SK-N-SH treated with all-trans-retinoic acid at 6 μM for 48 hours (cell line): ENCODE data around the gene SNAPC2.

Source experiments
- ATAC-seq: fragments of 200-7000 bp; cut with Tn5 transposase; 3 replicates; pipeline ENCODE4 v1.9.1; 2020; ENCODE audit warnings: mild to moderate bottlenecking, moderate library complexity
- ARNTL ChIP-seq: fragments of 450-650 bp; formaldehyde crosslinking; IDR thresholded peaks from 2 replicates; pipeline ENCODE4 v1.5.0; 2020; ENCODE audit warnings: low read depth, mild to moderate bottlenecking, moderate library complexity, borderline replicate concordance
- BACH2 ChIP-seq: fragments of 250-450 bp; sonication (Bioruptor Pico); IDR thresholded peaks from 2 replicates; pipeline ENCODE4 v1.9.0; 2021; ENCODE audit warnings: mild to moderate bottlenecking, borderline replicate concordance
- CREB5 ChIP-seq: fragments of 250-450 bp; sonication (Bioruptor Pico); IDR thresholded peaks from 2 replicates; pipeline ENCODE4 v1.5.1; 2020; ENCODE audit warnings: low read depth, mild to moderate bottlenecking, moderate library complexity
- CSDC2 ChIP-seq: fragments of 250-450 bp; sonication (Bioruptor Pico); IDR thresholded peaks from 2 replicates; pipeline ENCODE4 v1.5.0; 2020; ENCODE audit warnings: mild to moderate bottlenecking, moderate library complexity
- ESRRG ChIP-seq: fragments of 250-450 bp; sonication (Bioruptor Pico); IDR thresholded peaks from 2 replicates; pipeline ENCODE4 v1.6.1; 2021; ENCODE audit warnings: mild to moderate bottlenecking
- GLIS3 ChIP-seq: fragments of 250-450 bp; sonication (Bioruptor Pico); IDR thresholded peaks from 2 replicates; pipeline ENCODE4 v1.5.0; 2020; ENCODE audit warnings: mild to moderate bottlenecking, moderate library complexity
- ISL1 ChIP-seq: fragments of 250-450 bp; sonication (Bioruptor Pico); IDR thresholded peaks from 2 replicates; pipeline ENCODE4 v2.1.2; 2022; ENCODE audit warnings: mild to moderate bottlenecking, moderate library complexity
- OSR1 ChIP-seq: fragments of 250-450 bp; sonication (Bioruptor Pico); IDR thresholded peaks from 2 replicates; pipeline ENCODE4 v1.8.0; 2022; ENCODE audit warnings: moderate library complexity, mild to moderate bottlenecking, inconsistent platforms
- PATZ1 ChIP-seq: fragments of 250-450 bp; sonication (Bioruptor Pico); IDR thresholded peaks from 2 replicates; pipeline ENCODE4 v1.8.0; 2020; ENCODE audit warnings: mild to moderate bottlenecking, moderate library complexity, borderline replicate concordance
- RARB ChIP-seq: fragments of 250-450 bp; sonication (Bioruptor Pico); IDR thresholded peaks from 2 replicates; pipeline ENCODE4 v1.8.0; 2021; ENCODE audit warnings: mild to moderate bottlenecking, moderate library complexity
- TCF4 ChIP-seq: fragments of 250-450 bp; sonication (Bioruptor Pico); IDR thresholded peaks from 2 replicates; pipeline ENCODE4 v1.8.0; 2021; ENCODE audit warnings: mild to moderate bottlenecking, moderate library complexity, borderline replicate concordance
- TOX ChIP-seq: fragments of 250-450 bp; sonication (Bioruptor Pico); IDR thresholded peaks from 2 replicates; pipeline ENCODE4 v1.8.0; 2021; ENCODE audit warnings: mild to moderate bottlenecking, moderate library complexity, borderline replicate concordance
- TSHZ2 ChIP-seq: fragments of 250-450 bp; sonication (Bioruptor Pico); IDR thresholded peaks from 2 replicates; pipeline ENCODE4 v1.5.0; 2020; ENCODE audit warnings: mild to moderate bottlenecking, moderate library complexity
- ZC3H10 ChIP-seq: fragments of 250-450 bp; sonication (Bioruptor Pico); IDR thresholded peaks from 2 replicates; pipeline ENCODE4 v1.5.1; 2021; ENCODE audit warnings: mild to moderate bottlenecking, moderate library complexity
- ZFP3 ChIP-seq: fragments of 250-450 bp; sonication (Bioruptor Pico); IDR thresholded peaks from 2 replicates; pipeline ENCODE4 v1.5.0; 2020; ENCODE audit warnings: mild to moderate bottlenecking, moderate library complexity
- ZFP30 ChIP-seq: fragments of 450-650 bp; formaldehyde crosslinking; IDR thresholded peaks from 2 replicates; pipeline ENCODE4 v1.5.0; 2022; ENCODE audit warnings: mild to moderate bottlenecking, moderate library complexity
- ZNF565 ChIP-seq: fragments of 450-650 bp; formaldehyde crosslinking; conservative IDR thresholded peaks from 2 replicates; pipeline ENCODE4 v1.5.0; 2020; ENCODE audit warnings: low read depth, mild to moderate bottlenecking, moderate library complexity
- ZNF70 ChIP-seq: fragments of 450-650 bp; formaldehyde crosslinking; IDR thresholded peaks from 2 replicates; pipeline ENCODE4 v1.5.0; 2020; ENCODE audit warnings: mild to moderate bottlenecking, moderate library complexity
- ZNF8 ChIP-seq: fragments of 450-650 bp; formaldehyde crosslinking; IDR thresholded peaks from 2 replicates; pipeline ENCODE4 v1.5.0; 2020; ENCODE audit warnings: mild to moderate bottlenecking, moderate library complexity
- TF ChIP-seq, protein P1 (sequence below): fragments of 250-450 bp; sonication (Bioruptor Pico); IDR thresholded peaks from 2 replicates; pipeline ENCODE4 v1.8.0; 2021; ENCODE audit warnings: low read depth, mild to moderate bottlenecking, moderate library complexity, borderline replicate concordance
- TF ChIP-seq, protein P2 (sequence below): fragments of 250-450 bp; sonication (Bioruptor Pico); IDR thresholded peaks from 2 replicates; pipeline ENCODE4 v1.5.1; 2021; ENCODE audit warnings: mild to moderate bottlenecking, moderate library complexity

Gene SNAPC2

GRCh38 chr19:7923295-7924191 is 3.4 kb downstream of the SNAPC2 start (continued):
- no peak for TF ChIP-seq CREB5 (CRISPR knock-in tag)
- TF ChIP-seq, protein P1, sequence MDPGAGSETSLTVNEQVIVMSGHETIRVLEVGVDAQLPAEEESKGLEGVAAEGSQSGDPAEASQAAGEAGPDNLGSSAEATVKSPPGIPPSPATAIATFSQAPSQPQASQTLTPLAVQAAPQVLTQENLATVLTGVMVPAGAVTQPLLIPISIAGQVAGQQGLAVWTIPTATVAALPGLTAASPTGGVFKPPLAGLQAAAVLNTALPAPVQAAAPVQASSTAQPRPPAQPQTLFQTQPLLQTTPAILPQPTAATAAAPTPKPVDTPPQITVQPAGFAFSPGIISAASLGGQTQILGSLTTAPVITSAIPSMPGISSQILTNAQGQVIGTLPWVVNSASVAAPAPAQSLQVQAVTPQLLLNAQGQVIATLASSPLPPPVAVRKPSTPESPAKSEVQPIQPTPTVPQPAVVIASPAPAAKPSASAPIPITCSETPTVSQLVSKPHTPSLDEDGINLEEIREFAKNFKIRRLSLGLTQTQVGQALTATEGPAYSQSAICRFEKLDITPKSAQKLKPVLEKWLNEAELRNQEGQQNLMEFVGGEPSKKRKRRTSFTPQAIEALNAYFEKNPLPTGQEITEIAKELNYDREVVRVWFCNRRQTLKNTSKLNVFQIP: no peak
- TF ChIP-seq ZNF8 (CRISPR knock-in tag): no peak
- no peak for TF ChIP-seq ZFP3 (CRISPR knock-in tag)
- TF ChIP-seq ESRRG (CRISPR knock-in tag): no peak
- TF ChIP-seq ZC3H10 (CRISPR knock-in tag): no peak
- no peak for TF ChIP-seq RARB (CRISPR knock-in tag)
- TF ChIP-seq TCF4 (CRISPR knock-in tag): no peak
- no peak for TF ChIP-seq ARNTL
- TF ChIP-seq, protein P2, sequence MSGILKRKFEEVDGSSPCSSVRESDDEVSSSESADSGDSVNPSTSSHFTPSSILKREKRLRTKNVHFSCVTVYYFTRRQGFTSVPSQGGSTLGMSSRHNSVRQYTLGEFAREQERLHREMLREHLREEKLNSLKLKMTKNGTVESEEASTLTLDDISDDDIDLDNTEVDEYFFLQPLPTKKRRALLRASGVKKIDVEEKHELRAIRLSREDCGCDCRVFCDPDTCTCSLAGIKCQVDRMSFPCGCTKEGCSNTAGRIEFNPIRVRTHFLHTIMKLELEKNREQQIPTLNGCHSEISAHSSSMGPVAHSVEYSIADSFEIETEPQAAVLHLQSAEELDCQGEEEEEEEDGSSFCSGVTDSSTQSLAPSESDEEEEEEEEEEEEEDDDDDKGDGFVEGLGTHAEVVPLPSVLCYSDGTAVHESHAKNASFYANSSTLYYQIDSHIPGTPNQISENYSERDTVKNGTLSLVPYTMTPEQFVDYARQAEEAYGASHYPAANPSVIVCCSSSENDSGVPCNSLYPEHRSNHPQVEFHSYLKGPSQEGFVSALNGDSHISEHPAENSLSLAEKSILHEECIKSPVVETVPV (CRISPR knock-in tag): no peak

DNA sequence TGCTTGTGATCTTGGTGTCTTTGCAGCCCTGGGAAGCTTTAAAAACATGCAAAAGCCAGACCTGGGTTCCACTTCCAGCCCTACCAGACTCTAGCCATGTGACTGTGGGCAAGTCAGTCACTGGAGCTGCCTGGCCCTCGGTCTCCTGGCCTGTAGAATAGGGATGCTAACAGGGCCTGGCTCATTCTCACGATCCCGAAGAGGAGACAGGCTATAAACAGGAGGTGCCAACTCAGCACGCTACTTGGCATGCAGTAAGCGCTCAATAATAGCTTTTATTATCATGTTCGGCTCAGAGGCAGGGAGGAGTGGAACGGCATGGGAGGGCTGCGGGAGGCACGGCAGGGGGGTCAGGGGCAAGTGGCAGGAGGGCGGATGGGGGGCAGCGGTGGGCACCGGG is 4.1 kb downstream of the SNAPC2 start:
- no peak for ATAC-seq
- no peak for TF ChIP-seq ZNF8 (CRISPR knock-in tag)
- no peak for TF ChIP-seq TCF4 (CRISPR knock-in tag)
- no peak for TF ChIP-seq CSDC2 (CRISPR knock-in tag)
- no peak for TF ChIP-seq ZC3H10 (CRISPR knock-in tag)
- no peak for TF ChIP-seq ESRRG (CRISPR knock-in tag)
- TF ChIP-seq, protein P1: no peak
- TF ChIP-seq PATZ1 (CRISPR knock-in tag): no peak
- no peak for TF ChIP-seq ISL1 (CRISPR knock-in tag)
- TF ChIP-seq, protein P2 (CRISPR knock-in tag): no peak
- no peak for TF ChIP-seq ZNF565 (CRISPR knock-in tag)
- TF ChIP-seq ZNF70 (CRISPR knock-in tag): no peak
- no peak for TF ChIP-seq OSR1 (CRISPR knock-in tag)
- TF ChIP-seq ZFP3 (CRISPR knock-in tag): no peak
- TF ChIP-seq GLIS3 (CRISPR knock-in tag): no peak
- no peak for TF ChIP-seq ARNTL
- TF ChIP-seq TOX (CRISPR knock-in tag): no peak
- no peak for TF ChIP-seq TSHZ2 (CRISPR knock-in tag)
- no peak for TF ChIP-seq BACH2 (CRISPR knock-in tag)
- TF ChIP-seq RARB (CRISPR knock-in tag): no peak
- no peak for TF ChIP-seq ZFP30 (CRISPR knock-in tag)
